IgD-negative memory B cell (primary cell): Measurements from ENCODE around the gene TP63. TPM values are rescaled to one million over a fixed set of nuclear protein-coding genes. Genes with fewer than 3 reads are reported as not detected.

Source experiments
- H3K27ac Mint-ChIP-seq, 3 donors: one replicate each; pipeline ENCODE4 v1.8.0; 2020 to 2022; ENCODE audit warnings: mild to moderate bottlenecking in 3 of 3, mixed read lengths in 3 of 3, moderate library complexity in 1 of 3
- H3K27me3 Mint-ChIP-seq: one replicate; pipeline ENCODE4 v1.8.0; 2021; ENCODE audit warnings: mixed read lengths
- H3K36me3 Mint-ChIP-seq: one replicate; pipeline ENCODE4 v1.8.0; 2020; ENCODE audit warnings: mild to moderate bottlenecking, mixed read lengths
- H3K4me1 Mint-ChIP-seq, 3 donors: one replicate each; pipeline ENCODE4 v1.8.0; 2020 to 2022; ENCODE audit warnings: mixed read lengths in 3 of 3, mild to moderate bottlenecking in 1 of 3
- H3K4me3 Mint-ChIP-seq, 4 donors: one replicate each; pipeline ENCODE4 v1.8.0; 2020 to 2022; ENCODE audit warnings: mild to moderate bottlenecking in 4 of 4, mixed read lengths in 4 of 4, moderate library complexity in 3 of 4
- H3K9me3 Mint-ChIP-seq, 3 donors: one replicate each; pipeline ENCODE4 v1.8.0; 2020 to 2021; ENCODE audit warnings: mixed read lengths in 3 of 3, mild to moderate bottlenecking in 1 of 3
- polyA plus RNA-seq: library from polyadenylated mRNA; unstranded; fragments of 300-500 nt; fragmentation: Illumina TruSeq; gene quantifications from one replicate; pipeline ENCODE4 v1.2.3, GENCODE V29; 2021

Gene TP63
- polyA plus RNA-seq, 1 donor from 2014 or later = 1.0 TPM

GRCh38 chr3:189945935-189946709, 314.9 kb downstream of the TP63 start:
- Mint-ChIP-seq H3K27me3 (peaks cover 1% of the 10 kb centered on the region), H3K4me1 (peaks cover 0 to 4% (median 0%) of the 10 kb centered on the region in 3 donors), H3K27ac (no peak overlapping the region), H3K4me3 (no peak overlapping the region), H3K36me3 (no peaks in the 10 kb centered on the region), H3K9me3 (no peaks in the 10 kb centered on the region)
